NT2/D1 (cell line): Measurements from ENCODE around the gene PLEKHG7.

Experiments
- DNase-seq: peaks from one replicate; pipeline ENCODE4 v3.0.0-alpha.2; 2011; ENCODE audit warnings: low read depth, low spot score
- H3K27me3 ChIP-seq: 2 replicates; pipeline ENCODE4 v1.6.0; 2011; ENCODE audit warnings: mild to moderate bottlenecking; ENCODE audit not compliant: insufficient read length, insufficient read depth
- H3K36me3 ChIP-seq: 2 replicates; pipeline ENCODE4 v1.6.1; 2011; ENCODE audit warnings: mild to moderate bottlenecking, low read length, mixed read lengths; ENCODE audit not compliant: insufficient read depth, insufficient read length
- H3K4me1 ChIP-seq: 2 replicates; pipeline ENCODE4 v1.5.1; 2011; ENCODE audit not compliant: insufficient read depth, insufficient read length
- H3K4me3 ChIP-seq: 2 replicates; pipeline ENCODE4 v1.5.1; 2011; ENCODE audit warnings: low read depth; ENCODE audit not compliant: insufficient read length
- H3K9ac ChIP-seq: 2 replicates; pipeline ENCODE4 v1.6.0; 2011; ENCODE audit warnings: low read depth; ENCODE audit not compliant: insufficient read length
- H3K9me3 ChIP-seq: 2 replicates; pipeline ENCODE4 v1.5.1; 2011; ENCODE audit warnings: mild to moderate bottlenecking, low read length; ENCODE audit not compliant: insufficient read depth
- SUZ12 ChIP-seq: IDR thresholded peaks from 2 replicates; pipeline ENCODE4 v1.6.1; 2011; ENCODE audit not compliant: insufficient read length, insufficient read depth; ENCODE audit errors: extremely low read depth
- YY1 ChIP-seq: IDR thresholded peaks from 2 replicates; pipeline ENCODE4 v1.6.1; 2011; ENCODE audit not compliant: insufficient read length, insufficient read depth
- ZNF274 ChIP-seq: IDR thresholded peaks from 2 replicates; pipeline ENCODE4 v1.6.1; 2011; ENCODE audit warnings: mild to moderate bottlenecking, low read depth, low read length

The PLEKHG7 gene

DNA sequence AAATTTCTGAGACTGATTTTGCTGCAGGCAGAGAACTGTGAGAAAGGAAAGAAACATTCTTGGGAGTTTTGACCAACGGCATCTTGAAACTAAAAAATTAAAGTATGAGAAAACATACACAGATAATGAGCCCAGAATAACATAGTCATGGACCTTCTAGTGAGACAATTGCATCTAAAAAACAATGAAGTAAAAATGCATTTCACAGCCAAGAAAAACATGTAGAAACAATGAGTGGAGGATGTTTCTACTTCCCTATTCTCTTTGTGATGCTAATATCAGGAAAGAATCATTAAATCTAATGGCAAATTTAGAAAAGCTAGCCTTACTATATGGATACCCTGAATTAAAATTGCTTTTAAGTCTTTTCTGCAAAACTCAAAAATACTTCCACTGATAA lies 12.2 kb upstream of the PLEKHG7 start:
- Histone ChIP-seq H3K9me3 (0 out of 2 replicates have a peak, but pooled peaks cover 4% of the 10 kb centered on the region), H3K9ac (no peak overlapping the region), H3K4me1 (no peaks in the 10 kb centered on the region), H3K27me3 (no peaks in the 10 kb centered on the region), H3K4me3 (no peak overlapping the region), H3K36me3 (no peaks in the 10 kb centered on the region)
- no peak for DNase-seq
- TF ChIP-seq YY1 (no peak), SUZ12 (no peak), ZNF274 (no peak)

DNA sequence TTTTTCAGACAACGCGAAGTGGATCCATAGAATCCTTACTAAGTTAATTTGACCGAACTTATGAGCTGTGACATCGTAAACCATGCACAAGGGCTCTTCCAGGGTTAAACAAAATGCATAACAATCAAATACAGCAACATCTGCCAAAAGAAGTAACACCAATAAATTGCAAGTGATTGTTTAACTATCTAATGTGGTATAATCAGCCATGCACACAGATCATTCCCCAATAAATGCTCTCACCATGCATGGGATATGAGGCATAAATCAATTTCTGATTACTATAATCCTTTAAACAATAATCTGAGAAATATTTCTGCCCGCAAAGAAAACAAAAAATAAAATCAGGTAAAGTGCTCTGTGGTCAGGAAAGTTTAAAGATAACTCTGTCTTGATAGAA lies 7.7 kb upstream of the PLEKHG7 start:
- H3K36me3 ChIP-seq = no peaks in the 10 kb centered on the region

GRCh38 chr12:92695577-92695976 lies 7.2 kb upstream of the PLEKHG7 start:
- no peak for DNase-seq
- Histone ChIP-seq H3K9me3 (peaks cover 11% of the 10 kb centered on the region; the same call in 1 of the 2 replicates), H3K9ac (no peak overlapping the region), H3K4me3 (no peak overlapping the region), H3K4me1 (no peaks in the 10 kb centered on the region), H3K36me3 (no peaks in the 10 kb centered on the region), H3K27me3 (no peaks in the 10 kb centered on the region)
- TF ChIP-seq YY1 = no peak

More for the DNA sequence above, 7.7 kb upstream of the PLEKHG7 start:
- Histone ChIP-seq H3K4me1 (no peaks in the 10 kb centered on the region), H3K4me3 (no peak overlapping the region), H3K9ac (no peak overlapping the region), H3K27me3 (no peaks in the 10 kb centered on the region), H3K9me3 (peaks cover 11% of the 10 kb centered on the region; the same call in 1 of the 2 replicates)
- no peak for DNase-seq
- TF ChIP-seq YY1 (no peak), ZNF274 (no peak), SUZ12 (no peak)

GRCh38 chr12:92696216-92696615 lies 6.6 kb upstream of the PLEKHG7 start:
- H3K9me3 ChIP-seq = peaks cover 11% of the 10 kb centered on the region; the same call in 1 of the 2 replicates
- DNase-seq = no peak
- H3K4me3 ChIP-seq = no peak overlapping the region
- no peak for TF ChIP-seq ZNF274
- no peak for TF ChIP-seq SUZ12
- no peak for TF ChIP-seq YY1
- H3K9ac ChIP-seq = no peak overlapping the region
- H3K4me1 ChIP-seq = no peaks in the 10 kb centered on the region
- H3K27me3 ChIP-seq = no peaks in the 10 kb centered on the region
- H3K36me3 ChIP-seq = no peaks in the 10 kb centered on the region

GRCh38 chr12:92698474-92698873 lies 4.3 kb upstream of the PLEKHG7 start:
- no peaks in the 10 kb centered on the region for H3K4me1 ChIP-seq
- DNase-seq = no peak
- no peaks in the 10 kb centered on the region for H3K36me3 ChIP-seq
- peaks cover 7% of the 10 kb centered on the region; the same call in 1 of the 2 replicates for H3K9me3 ChIP-seq
- TF ChIP-seq SUZ12 (no peak), YY1 (no peak), ZNF274 (no peak)
- no peak overlapping the region for H3K9ac ChIP-seq
- H3K27me3 ChIP-seq = no peaks in the 10 kb centered on the region
- H3K4me3 ChIP-seq = no peak overlapping the region

DNA sequence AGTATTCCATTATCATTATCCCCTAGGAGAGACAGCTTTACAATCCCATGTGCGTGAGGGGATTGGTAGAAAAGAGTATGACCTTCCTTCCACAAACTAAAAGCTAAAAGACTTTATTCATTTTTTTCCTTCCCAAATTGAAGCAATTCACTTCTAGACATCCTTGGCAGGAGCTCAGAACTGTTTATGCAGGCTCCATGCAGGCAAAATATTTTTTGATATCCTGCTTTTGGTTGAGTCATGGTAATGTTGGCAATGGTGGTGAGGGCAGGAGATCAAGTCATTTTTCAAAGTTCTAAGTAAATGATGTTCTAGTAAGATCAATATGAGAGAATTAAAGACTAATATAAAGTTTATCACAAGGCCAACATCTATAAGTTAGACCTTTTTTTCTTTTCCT lies 1.3 kb upstream of the PLEKHG7 start:
- peaks cover 7% of the 10 kb centered on the region; the same call in 1 of the 2 replicates for H3K9me3 ChIP-seq
- no peak for TF ChIP-seq ZNF274
- TF ChIP-seq YY1 = no peak
- TF ChIP-seq SUZ12 = no peak
- H3K4me3 ChIP-seq = no peak overlapping the region
- no peaks in the 10 kb centered on the region for H3K36me3 ChIP-seq
- H3K9ac ChIP-seq = no peak overlapping the region
- H3K27me3 ChIP-seq = no peaks in the 10 kb centered on the region
- no peak for DNase-seq
- H3K4me1 ChIP-seq = no peaks in the 10 kb centered on the region

- DNase-seq = no peak
- H3K4me1 ChIP-seq = no peaks in the 10 kb centered on the region
- H3K36me3 ChIP-seq = no peaks in the 10 kb centered on the region
- no peak overlapping the region for H3K9ac ChIP-seq
- no peak overlapping the region for H3K4me3 ChIP-seq
- no peaks in the 10 kb centered on the region for H3K9me3 ChIP-seq
- H3K27me3 ChIP-seq = no peaks in the 10 kb centered on the region
- TF ChIP-seq SUZ12 (no peak), ZNF274 (no peak), YY1 (no peak)
Observed at GRCh38 chr12:92703786-92704185, 997 bp downstream of the PLEKHG7 start.
